ENCODE data around the gene DICER1.

The DICER1 gene

GRCh38 chr14:95122621-95122945 is 34.7 kb downstream of the DICER1 start:
- no peak for DNase-seq

- no peak for DNase-seq
These were observed 35.3 kb downstream of the DICER1 start for GRCh38 chr14:95121911-95122620.

GRCh38 chr14:95119336-95119735 is 38.0 kb downstream of the DICER1 start:
- DNase-seq, result no peak

GRCh38 chr14:95117937-95118721 is 39.2 kb downstream of the DICER1 start:
- no peak for DNase-seq

- no peak for DNase-seq
These were observed 43.9 kb downstream of the DICER1 start for GRCh38 chr14:95113476-95113875.

- DNase-seq, result no peak
These were observed 45.7 kb downstream of the DICER1 start for GRCh38 chr14:95111507-95112164.

- DNase-seq, result no peak
These were observed 47.2 kb downstream of the DICER1 start for GRCh38 chr14:95110178-95110577.

GRCh38 chr14:95107711-95108110 is 49.6 kb downstream of the DICER1 start:
- DNase-seq, result no peak

GRCh38 chr14:95106971-95107370 is 50.4 kb downstream of the DICER1 start:
- DNase-seq, result no peak

GRCh38 chr14:95104911-95105310 is 52.4 kb downstream of the DICER1 start:
- no peak for DNase-seq

- no peak for DNase-seq
These were observed 54.7 kb downstream of the DICER1 start for GRCh38 chr14:95102680-95103044.

- DNase-seq, result no peak
These were observed 55.3 kb downstream of the DICER1 start for GRCh38 chr14:95101736-95102679.

GRCh38 chr14:95098984-95099599 is 58.2 kb downstream of the DICER1 start:
- DNase-seq, result peak; percentile 21

- no peak for DNase-seq
These were observed 59.9 kb downstream of the DICER1 start for GRCh38 chr14:95097385-95097784.

- DNase-seq, result no peak
These were observed 60.9 kb downstream of the DICER1 start for GRCh38 chr14:95096476-95096875.

- DNase-seq, result no peak
These were observed 61.3 kb downstream of the DICER1 start for GRCh38 chr14:95095996-95096395.

- DNase-seq, result no peak
These were observed 64.6 kb downstream of the DICER1 start for GRCh38 chr14:95092723-95093122.

- DNase-seq, result no peak
These were observed 65.7 kb downstream of the DICER1 start for GRCh38 chr14:95091581-95091980.

GRCh38 chr14:95088665-95089064 is 68.7 kb downstream of the DICER1 start:
- DNase-seq, result no peak

- DNase-seq, result no peak
These were observed 69.7 kb downstream of the DICER1 start for GRCh38 chr14:95087619-95088018.

- no peak for DNase-seq
These were observed 72.0 kb downstream of the DICER1 start for GRCh38 chr14:95085321-95085720.

- DNase-seq, result no peak
These were observed 78.5 kb downstream of the DICER1 start for GRCh38 chr14:95078867-95079266.

- DNase-seq, result no peak
These were observed 80.0 kb downstream of the DICER1 start for GRCh38 chr14:95077345-95077744.

Data from activated naive CD4-positive, alpha-beta T cell treated with Interleukin-2 at 50 U/mL for 16 hours (primary cell).